Heart left ventricle (tissue), 13 donors: ENCODE data around the gene SAP30L.

Experiments used
- POLR2A ChIP-seq, 2 donors: fragments of 450-650 bp; IDR thresholded peaks; one replicate each; pipeline ENCODE4 v1.6.1; 2017; ENCODE audit warnings: antibody characterized with exemption in 2 of 2, mild to moderate bottlenecking in 2 of 2, moderate library complexity in 2 of 2
- TF ChIP-seq, protein P1 (sequence below), 12 donors: fragments of 200-600 bp; sonication (generic) in 4 of 12; IDR thresholded peaks; one replicate each; pipeline versions ENCODE4 v1.5.0 to v1.8.0; 2018 to 2022; ENCODE audit warnings: antibody characterized with exemption in 12 of 12, mild to moderate bottlenecking in 5 of 12
- donor health status: ischemic (EF 13 %, LVEDD 7.1; RV severe dilation, severe dysfunction).
- donor health status: DM: no; HTN: yes; CAD: no.
- donor health status: DM: no; HTN: no; CAD: no.
- donor health status: ischemic (EF 25% LVEDD 6.9; RV normal size, moderate dysfunction).
- donor health status: ischemic (EF 25% LVEDD 5.7; RV mildly dilated, moderate dysfunction).
- donor health status: ischemic (EF 35%, LVEDD 5.7; RV mildly dilated, moderate dysfunction).
- donor health status: nonischemic (EF 11% LVEDD 7.7; RV severe dilation, severe dysfunction).
- donor health status: DM: yes; HTN: yes; CAD: no.
- donor health status: PGD.
- donor health status: ischemic (EF 29% LVEDD 5.4; RV normal size, mild dysfunction).
- donor health status: nonischemic (EF 23%, LVEDD 6.1; RV moderate dilation, normal function).

DNA sequence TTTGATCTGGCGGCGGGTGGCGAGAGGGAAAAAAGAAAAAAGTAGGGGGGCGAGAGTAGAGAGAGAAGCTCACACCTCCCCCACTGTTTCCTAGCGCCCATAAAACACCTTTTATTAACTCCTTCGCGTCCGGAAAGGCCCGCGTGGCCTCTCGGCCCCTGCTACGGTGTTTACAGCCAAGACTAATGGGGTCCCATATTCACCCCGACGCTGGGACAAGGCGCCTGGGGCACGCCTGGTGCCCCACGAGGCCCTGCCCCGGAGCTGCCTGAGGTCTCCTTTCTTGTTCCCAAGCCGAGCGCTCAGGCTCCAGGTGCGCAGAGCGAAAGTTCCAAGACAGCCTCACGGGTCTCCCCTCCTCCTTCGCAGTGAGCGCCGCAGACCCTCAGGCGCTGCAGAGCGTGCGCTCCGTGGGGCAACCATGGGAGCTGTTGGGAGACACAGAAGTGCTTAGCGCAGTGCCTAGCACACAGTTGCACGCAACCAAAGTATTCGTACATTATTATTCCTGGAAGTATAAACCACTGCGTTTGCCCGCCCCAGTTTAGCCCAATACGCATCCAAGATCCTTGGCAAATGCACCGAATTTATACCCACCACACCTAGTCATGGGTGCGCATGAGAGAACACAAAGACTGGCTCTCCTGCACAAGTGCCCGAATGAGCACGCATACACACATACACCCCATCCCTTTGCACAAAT, 27.9 kb downstream of the SAP30L start:
- TF ChIP-seq, protein P1, sequence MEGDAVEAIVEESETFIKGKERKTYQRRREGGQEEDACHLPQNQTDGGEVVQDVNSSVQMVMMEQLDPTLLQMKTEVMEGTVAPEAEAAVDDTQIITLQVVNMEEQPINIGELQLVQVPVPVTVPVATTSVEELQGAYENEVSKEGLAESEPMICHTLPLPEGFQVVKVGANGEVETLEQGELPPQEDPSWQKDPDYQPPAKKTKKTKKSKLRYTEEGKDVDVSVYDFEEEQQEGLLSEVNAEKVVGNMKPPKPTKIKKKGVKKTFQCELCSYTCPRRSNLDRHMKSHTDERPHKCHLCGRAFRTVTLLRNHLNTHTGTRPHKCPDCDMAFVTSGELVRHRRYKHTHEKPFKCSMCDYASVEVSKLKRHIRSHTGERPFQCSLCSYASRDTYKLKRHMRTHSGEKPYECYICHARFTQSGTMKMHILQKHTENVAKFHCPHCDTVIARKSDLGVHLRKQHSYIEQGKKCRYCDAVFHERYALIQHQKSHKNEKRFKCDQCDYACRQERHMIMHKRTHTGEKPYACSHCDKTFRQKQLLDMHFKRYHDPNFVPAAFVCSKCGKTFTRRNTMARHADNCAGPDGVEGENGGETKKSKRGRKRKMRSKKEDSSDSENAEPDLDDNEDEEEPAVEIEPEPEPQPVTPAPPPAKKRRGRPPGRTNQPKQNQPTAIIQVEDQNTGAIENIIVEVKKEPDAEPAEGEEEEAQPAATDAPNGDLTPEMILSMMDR (IDR thresholded peaks at IDR 0.05) = no peak
- no peak for TF ChIP-seq POLR2A (IDR thresholded peaks at IDR 0.05)
